ENCODE data around the gene CCDC136.

The CCDC136 gene

GRCh38 chr7:128747327-128748079 lies 44.3 kb upstream of the CCDC136 start:
- TF ChIP-seq CTCF (IDR thresholded peaks at IDR 0.05): no peak
- Mint-ChIP-seq H3K27ac (peak overlapping the region; percentile 51), H3K36me3 (ENCODE audit: low read depth) (peaks cover 69% of the 10 kb centered on the region), H3K4me1 (no peaks in the 10 kb centered on the region), H3K4me3 (no peak overlapping the region), H3K27me3 (ENCODE audit: low read depth, poor library complexity) (no peaks in the 10 kb centered on the region), H3K9me3 (peaks cover 7% of the 10 kb centered on the region)
- no peak for DNase-seq

- no peak for TF ChIP-seq CTCF (IDR thresholded peaks at IDR 0.05)
- DNase-seq: no peak
- Mint-ChIP-seq H3K27ac (no peak overlapping the region), H3K9me3 (no peaks in the 10 kb centered on the region), H3K27me3 (ENCODE audit: low read depth, poor library complexity) (no peaks in the 10 kb centered on the region), H3K4me1 (no peaks in the 10 kb centered on the region), H3K36me3 (ENCODE audit: low read depth) (peaks cover 70% of the 10 kb centered on the region), H3K4me3 (no peak overlapping the region)
Measured at GRCh38 chr7:128752251-128752650, 39.5 kb upstream of the CCDC136 start.

- TF ChIP-seq CTCF (IDR thresholded peaks at IDR 0.05): no peak
- Mint-ChIP-seq H3K4me3 (no peak overlapping the region), H3K9me3 (no peaks in the 10 kb centered on the region), H3K36me3 (ENCODE audit: low read depth) (peaks cover 57% of the 10 kb centered on the region), H3K27me3 (ENCODE audit: low read depth, poor library complexity) (no peaks in the 10 kb centered on the region), H3K27ac (peak overlapping the region; percentile 42), H3K4me1 (no peaks in the 10 kb centered on the region)
- DNase-seq: no peak
Measured at GRCh38 chr7:128755075-128755818, 36.5 kb upstream of the CCDC136 start.

GRCh38 chr7:128755819-128756476 lies 35.8 kb upstream of the CCDC136 start:
- no peaks in the 10 kb centered on the region for H3K4me1 Mint-ChIP-seq
- H3K27me3 Mint-ChIP-seq (ENCODE audit: low read depth, poor library complexity): no peaks in the 10 kb centered on the region
- no peak for TF ChIP-seq CTCF (IDR thresholded peaks at IDR 0.05)
- H3K36me3 Mint-ChIP-seq (ENCODE audit: low read depth): peaks cover 52% of the 10 kb centered on the region
- no peaks in the 10 kb centered on the region for H3K9me3 Mint-ChIP-seq
- H3K4me3 Mint-ChIP-seq: no peak overlapping the region
- no peak for DNase-seq
- no peak overlapping the region for H3K27ac Mint-ChIP-seq

- Mint-ChIP-seq H3K27me3 (ENCODE audit: low read depth, poor library complexity) (no peaks in the 10 kb centered on the region), H3K36me3 (ENCODE audit: low read depth) (peaks cover 64% of the 10 kb centered on the region), H3K4me3 (no peak overlapping the region), H3K27ac (no peak overlapping the region), H3K9me3 (no peaks in the 10 kb centered on the region), H3K4me1 (no peaks in the 10 kb centered on the region)
- no peak for TF ChIP-seq CTCF (IDR thresholded peaks at IDR 0.05)
- DNase-seq: no peak
Measured at GRCh38 chr7:128757203-128757602, 34.6 kb upstream of the CCDC136 start.

All from nephron progenitor cell (in vitro differentiated cells).